Ascending aorta (tissue), 2 donors: ENCODE results near the gene MUSK. TPM values are rescaled to one million over a fixed set of nuclear protein-coding genes. Genes with fewer than 3 reads are reported as not detected.
A peak's percentile ranks its signal among the peaks of the same experiment; 100 is the strongest.

ENCODE experiments used
- DNase-seq, 2 donors: peaks; one replicate each; pipeline ENCODE4 v3.0.0-alpha.2; 2019; ENCODE audit warnings: low spot score in 2 of 2
- H3K27ac ChIP-seq, 2 donors: fragments of 200-600 bp; sonication (generic); one replicate each; pipeline ENCODE4 v1.5.1; 2016 to 2017; ENCODE audit warnings: mild to moderate bottlenecking in 1 of 2
- H3K27me3 ChIP-seq: fragments of 200-600 bp; sonication (generic); one replicate; pipeline ENCODE4 v1.5.1; 2017
- H3K36me3 ChIP-seq, 2 donors: fragments of 200-600 bp; sonication (generic); one replicate each; pipeline ENCODE4 v1.5.1; 2016
- H3K4me1 ChIP-seq, 2 donors: fragments of 200-600 bp; sonication (generic); one replicate each; pipeline ENCODE4 v1.5.1; 2016 to 2017; ENCODE audit warnings: mild to moderate bottlenecking in 1 of 2
- H3K4me3 ChIP-seq, 2 donors: fragments of 200-600 bp; sonication (generic); one replicate each; pipeline ENCODE4 v1.5.1; 2016 to 2017; ENCODE audit warnings: mild to moderate bottlenecking in 1 of 2
- H3K9me3 ChIP-seq, 2 donors: fragments of 200-600 bp; sonication (generic); one replicate each; pipeline ENCODE4 v1.5.1; 2016
- intact Hi-C: fragments of 100-400 bp; cut with DNase I; formaldehyde crosslinking; loops from one replicate; pipeline ENCODE4 v1.15.1; 2023
- total RNA-seq: library from RNA; depleted of rRNA; stranded (reverse); fragments of >200 nt; gene quantifications from one replicate; pipeline ENCODE4 v1.1.0, GENCODE V29; 2016
- TF ChIP-seq, protein P1 (sequence below), 3 experiments: fragments of 200-600 bp in 2 of 3; fragments of 450-650 bp in 1 of 3; sonication (generic) in 2 of 3; IDR thresholded peaks; one replicate each; pipeline ENCODE4 v1.5.1; 2016 to 2019; ENCODE audit warnings: antibody characterized with exemption in 3 of 3, mild to moderate bottlenecking in 1 of 3, moderate library complexity in 1 of 3

MUSK gene
- total RNA-seq, 1 donor from 2014 or later: not detected

DNA sequence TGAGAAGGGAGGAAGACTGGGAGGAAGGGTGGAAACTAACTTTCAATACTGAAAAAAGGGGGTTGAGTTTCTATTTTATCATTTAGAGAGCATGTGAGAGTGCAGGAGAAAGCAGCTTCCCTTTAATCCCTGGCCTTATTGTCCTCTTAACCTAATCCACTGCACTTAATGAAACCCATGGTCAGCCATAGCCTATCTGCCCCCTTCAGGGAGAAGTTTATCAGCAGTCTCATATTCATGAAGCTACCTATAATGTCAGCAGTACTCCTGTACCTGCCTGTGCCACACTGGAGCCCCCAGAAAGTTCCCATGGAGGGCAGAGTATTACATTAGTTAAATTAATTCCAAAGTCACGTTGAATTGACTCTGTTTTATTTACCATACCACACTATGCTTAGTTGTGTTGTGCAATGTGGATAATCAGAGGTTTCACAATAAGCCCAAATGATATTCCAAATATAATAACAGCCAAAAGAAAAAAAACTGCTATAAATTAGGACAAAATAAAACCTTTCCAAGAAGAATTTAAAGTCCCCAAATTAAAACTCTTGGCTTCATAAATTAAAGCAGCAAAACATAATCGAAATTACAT is 62.9 kb downstream of the MUSK start:
- H3K9me3 ChIP-seq: no peaks in the 10 kb centered on the region
- DNase-seq: no peak
- no peaks in the 10 kb centered on the region for H3K27me3 ChIP-seq
- no peaks in the 10 kb centered on the region for H3K36me3 ChIP-seq
- no peak overlapping the region for H3K4me3 ChIP-seq
- no peak overlapping the region for H3K27ac ChIP-seq
- intact Hi-C loops: no loop called here
- no peaks in the 10 kb centered on the region for H3K4me1 ChIP-seq
- TF ChIP-seq, protein P1, sequence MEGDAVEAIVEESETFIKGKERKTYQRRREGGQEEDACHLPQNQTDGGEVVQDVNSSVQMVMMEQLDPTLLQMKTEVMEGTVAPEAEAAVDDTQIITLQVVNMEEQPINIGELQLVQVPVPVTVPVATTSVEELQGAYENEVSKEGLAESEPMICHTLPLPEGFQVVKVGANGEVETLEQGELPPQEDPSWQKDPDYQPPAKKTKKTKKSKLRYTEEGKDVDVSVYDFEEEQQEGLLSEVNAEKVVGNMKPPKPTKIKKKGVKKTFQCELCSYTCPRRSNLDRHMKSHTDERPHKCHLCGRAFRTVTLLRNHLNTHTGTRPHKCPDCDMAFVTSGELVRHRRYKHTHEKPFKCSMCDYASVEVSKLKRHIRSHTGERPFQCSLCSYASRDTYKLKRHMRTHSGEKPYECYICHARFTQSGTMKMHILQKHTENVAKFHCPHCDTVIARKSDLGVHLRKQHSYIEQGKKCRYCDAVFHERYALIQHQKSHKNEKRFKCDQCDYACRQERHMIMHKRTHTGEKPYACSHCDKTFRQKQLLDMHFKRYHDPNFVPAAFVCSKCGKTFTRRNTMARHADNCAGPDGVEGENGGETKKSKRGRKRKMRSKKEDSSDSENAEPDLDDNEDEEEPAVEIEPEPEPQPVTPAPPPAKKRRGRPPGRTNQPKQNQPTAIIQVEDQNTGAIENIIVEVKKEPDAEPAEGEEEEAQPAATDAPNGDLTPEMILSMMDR (IDR thresholded peaks at IDR 0.05): no peak

DNA sequence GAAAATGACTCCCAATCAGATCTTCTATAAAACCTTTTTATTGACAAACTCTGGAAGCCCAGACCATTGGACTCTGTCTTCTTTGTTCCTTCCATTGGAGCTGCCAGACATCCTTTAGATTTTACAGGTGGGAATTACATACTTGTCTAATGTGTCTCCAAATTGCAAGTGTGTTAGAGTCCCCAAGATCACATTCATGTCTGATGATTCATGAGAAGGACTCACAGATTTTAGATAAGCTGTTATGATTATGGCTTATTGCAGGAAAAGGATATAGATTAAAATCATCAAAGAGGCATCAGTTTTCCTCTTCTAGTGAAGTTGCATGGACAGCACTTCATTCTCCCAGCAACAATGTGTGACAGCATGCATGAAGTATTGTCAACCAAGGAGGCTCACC is 70.4 kb downstream of the MUSK start:
- H3K27ac ChIP-seq: no peak overlapping the region
- intact Hi-C loops: no loop called here
- TF ChIP-seq, protein P1 (IDR thresholded peaks at IDR 0.05): no peak
- no peaks in the 10 kb centered on the region for H3K36me3 ChIP-seq
- peaks cover 0 to 18% of the 10 kb centered on the region in 2 donors for H3K4me1 ChIP-seq
- no peak overlapping the region for H3K4me3 ChIP-seq
- no peaks in the 10 kb centered on the region for H3K27me3 ChIP-seq
- H3K9me3 ChIP-seq: no peaks in the 10 kb centered on the region
- no peak for DNase-seq

DNA sequence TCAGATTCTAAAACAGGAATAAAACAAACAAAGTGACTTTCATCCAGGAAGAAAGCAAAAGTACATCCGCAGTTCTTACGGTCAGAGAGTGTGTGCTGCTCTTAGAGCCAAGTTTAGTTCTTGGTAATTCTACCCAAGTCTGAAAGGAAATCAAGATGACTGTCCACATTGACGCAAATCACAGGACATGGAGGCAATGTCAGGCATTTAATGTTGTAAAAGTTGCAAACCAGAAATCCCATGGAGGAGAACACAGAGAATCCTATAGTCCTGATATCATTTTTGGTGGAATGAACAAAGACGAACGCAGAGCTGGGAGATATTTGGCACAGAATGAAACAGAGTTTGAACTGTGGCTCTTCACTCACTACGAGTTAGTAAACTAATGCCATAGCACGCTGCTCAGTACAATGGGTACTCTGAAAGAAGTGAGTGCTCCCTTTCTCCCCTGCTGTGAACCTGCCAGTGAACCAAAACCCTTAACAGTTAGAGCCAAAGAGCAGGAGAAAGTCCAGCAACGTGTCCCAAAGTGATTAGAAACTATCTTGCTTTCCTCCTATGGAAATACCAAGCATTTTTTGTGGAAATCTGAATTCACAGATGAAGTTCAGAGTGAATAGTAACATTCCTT is 74.3 kb downstream of the MUSK start:
- TF ChIP-seq, protein P1 (IDR thresholded peaks at IDR 0.05): no peak
- Histone ChIP-seq H3K4me3 (peak overlapping the region; percentile 29 to 33), H3K4me1 (peaks cover 5 to 47% of the 10 kb centered on the region in 2 donors), H3K27me3 (no peaks in the 10 kb centered on the region), H3K9me3 (no peaks in the 10 kb centered on the region), H3K36me3 (no peaks in the 10 kb centered on the region), H3K27ac (peak overlapping the region; percentile 92 to 93)
- intact Hi-C loops: loop anchor here (1.0 to 5.0 kb wide), 5 partner anchors 46 to 554 kb away; no protein-coding TSS in a partner anchor
- peak in 1 of 2 donors; percentile 75 for DNase-seq

DNA sequence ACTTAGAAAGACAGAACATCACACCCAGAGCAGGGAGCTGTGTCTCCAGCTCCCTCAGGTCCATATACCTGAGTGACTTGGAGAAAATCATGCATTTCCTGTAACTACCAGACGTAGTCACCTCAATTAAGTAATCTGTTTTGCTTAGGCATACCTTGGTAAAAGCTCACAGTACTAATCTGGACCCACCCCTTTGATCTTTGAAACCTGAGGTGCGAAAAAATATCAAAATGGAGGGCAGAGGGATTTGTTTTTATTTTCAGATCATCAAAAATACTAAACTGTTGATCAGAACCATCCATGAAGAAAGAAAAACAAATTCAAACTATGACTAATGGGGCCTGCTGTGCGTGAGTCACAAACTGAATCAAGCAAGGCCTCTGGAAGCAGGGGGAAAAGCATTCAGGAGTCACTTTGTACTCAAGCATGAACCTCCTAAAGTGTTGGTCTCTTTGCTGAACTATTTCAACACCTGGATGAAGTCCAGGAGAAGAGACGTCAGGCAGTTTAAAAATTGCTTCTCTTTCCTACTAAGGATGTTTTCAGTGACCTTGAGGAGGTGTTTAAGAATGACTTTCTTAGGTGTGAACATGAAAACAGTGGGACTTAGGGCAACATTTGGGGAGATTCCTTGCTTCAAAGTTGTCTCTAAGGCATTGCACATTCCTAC is 76.3 kb downstream of the MUSK start:
- peaks cover 5 to 55% of the 10 kb centered on the region in 2 donors for H3K4me1 ChIP-seq
- intact Hi-C loops: loop anchor here (2.0 to 5.0 kb wide), 5 partner anchors 48 to 552 kb away; no protein-coding TSS in a partner anchor
- no peaks in the 10 kb centered on the region for H3K27me3 ChIP-seq
- DNase-seq: peak; percentile 23 to 86
- H3K36me3 ChIP-seq: no peaks in the 10 kb centered on the region
- H3K9me3 ChIP-seq: no peaks in the 10 kb centered on the region
- H3K4me3 ChIP-seq: no peak overlapping the region
- peak overlapping the region; percentile 92 to 93 for H3K27ac ChIP-seq
- TF ChIP-seq, protein P1 (IDR thresholded peaks at IDR 0.05): no peak

DNA sequence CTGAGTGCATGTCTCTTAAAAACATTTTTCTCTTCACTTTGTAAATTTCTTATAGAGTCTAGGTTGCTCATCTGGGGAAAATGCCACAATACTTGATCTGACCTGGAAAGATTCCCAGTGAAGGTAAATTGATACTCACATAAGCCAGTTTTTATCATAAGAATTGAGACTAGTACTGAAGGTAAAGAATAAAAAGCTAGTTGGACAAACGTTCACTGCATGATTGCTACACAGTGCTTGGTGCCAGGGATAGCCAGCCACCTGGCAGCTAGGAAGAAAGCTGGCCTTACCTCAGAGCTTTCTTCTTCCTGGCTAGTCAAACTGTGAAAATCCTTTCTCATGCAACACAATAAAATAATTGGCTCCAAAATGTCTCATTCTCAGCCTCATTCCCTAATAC is 77.1 kb downstream of the MUSK start:
- intact Hi-C loops: loop anchor here (2.0 kb wide), 1 partner anchor 291 kb away; no protein-coding TSS in a partner anchor
- DNase-seq: no peak
- peak overlapping the region; percentile 73 to 93 for H3K27ac ChIP-seq
- TF ChIP-seq, protein P1 (IDR thresholded peaks at IDR 0.05): no peak
- no peaks in the 10 kb centered on the region for H3K27me3 ChIP-seq
- no peaks in the 10 kb centered on the region for H3K9me3 ChIP-seq
- no peaks in the 10 kb centered on the region for H3K36me3 ChIP-seq
- peaks cover 5 to 61% of the 10 kb centered on the region in 2 donors for H3K4me1 ChIP-seq
- H3K4me3 ChIP-seq: no peak overlapping the region
